HG03575 (cell line): ENCODE data around the gene REEP3.
A peak's percentile ranks its signal among the peaks of the same experiment; 100 is the strongest.
"Not testable (repeated sequence)": the region's sequence is repeated elsewhere in the genome, so short reads cannot be mapped to it uniquely, and the experiment has no call there.

Experiments used
- ATAC-seq: cut with Tn5 transposase; IDR thresholded peaks from one replicate; pipeline ENCODE4 v1.9.1; 2021; ENCODE audit not compliant: unreplicated experiment, insufficient number of reproducible peaks, low FRiP score; ENCODE audit errors: extremely low read depth

Gene REEP3

GRCh38 chr10:63642808-63643207, 121.6 kb downstream of the REEP3 start:
- no peak for ATAC-seq

- no peak for ATAC-seq
Observed at GRCh38 chr10:63644418-63645142, 123.4 kb downstream of the REEP3 start.

- ATAC-seq, result no peak
Observed at GRCh38 chr10:63645195-63645594, 124.0 kb downstream of the REEP3 start.

- no peak for ATAC-seq
Observed at GRCh38 chr10:63646491-63646890, 125.3 kb downstream of the REEP3 start.

- ATAC-seq, result no peak
Observed at GRCh38 chr10:63651864-63652263, 130.7 kb downstream of the REEP3 start.

- no peak for ATAC-seq
Observed at GRCh38 chr10:63653747-63654146, 132.5 kb downstream of the REEP3 start.

- ATAC-seq, result no peak
Observed at GRCh38 chr10:63657761-63658160, 136.6 kb downstream of the REEP3 start.

- ATAC-seq, result not testable (repeated sequence)
Observed at GRCh38 chr10:63660941-63661340, 139.7 kb downstream of the REEP3 start.

- ATAC-seq, result no peak
Observed at GRCh38 chr10:63661347-63661746, 140.1 kb downstream of the REEP3 start.

- ATAC-seq, result no peak
Observed at GRCh38 chr10:63664341-63664885, 143.2 kb downstream of the REEP3 start.

- ATAC-seq, result not testable (repeated sequence)
Observed at GRCh38 chr10:63665006-63665580, 143.9 kb downstream of the REEP3 start.

- no peak for ATAC-seq
Observed at GRCh38 chr10:63665670-63666134, 144.5 kb downstream of the REEP3 start.

- peak; percentile 49 for ATAC-seq
Observed at GRCh38 chr10:63666836-63667383, 145.7 kb downstream of the REEP3 start.

- no peak for ATAC-seq
Observed at GRCh38 chr10:63667596-63668480, 146.6 kb downstream of the REEP3 start.

- no peak for ATAC-seq
Observed at GRCh38 chr10:63670291-63670898, 149.2 kb downstream of the REEP3 start.

GRCh38 chr10:63671317-63671937, 150.2 kb downstream of the REEP3 start:
- no peak for ATAC-seq

GRCh38 chr10:63672491-63672890, 151.3 kb downstream of the REEP3 start:
- ATAC-seq, result no peak

- ATAC-seq, result no peak
Observed at GRCh38 chr10:63673246-63673645, 152.0 kb downstream of the REEP3 start.
